SK-N-DZ (cell line): Measurements from ENCODE around the gene CCDC47.

Experiments
- DNase-seq: peaks from one replicate; pipeline ENCODE4 v3.0.0-alpha.2; 2015; ENCODE audit warnings: low spot score

Gene CCDC47

GRCh38 chr17:63785556-63785955 is 12.2 kb upstream of the CCDC47 start:
- DNase-seq = no peak

- no peak for DNase-seq
Measured at GRCh38 chr17:63783522-63783921, 10.1 kb upstream of the CCDC47 start.

GRCh38 chr17:63780928-63781327 is 7.5 kb upstream of the CCDC47 start:
- no peak for DNase-seq

- no peak for DNase-seq
Measured at GRCh38 chr17:63780507-63780906, 7.1 kb upstream of the CCDC47 start.

- no peak for DNase-seq
Measured at GRCh38 chr17:63775420-63775819, 2.0 kb upstream of the CCDC47 start.

GRCh38 chr17:63774969-63775265 is 1.5 kb upstream of the CCDC47 start:
- no peak for DNase-seq

- DNase-seq = peak; percentile 64
Measured at GRCh38 chr17:63774141-63774968, 958 bp upstream of the CCDC47 start, which contains the start of gene DDX42. Gene DDX42, plus strand, starts transcription at chr17:63774170. Its CDS starts 12,880 bp downstream, at chr17:63787050.

- peak; percentile 38 for DNase-seq
Measured at GRCh38 chr17:63772801-63773271, 561 bp downstream of the CCDC47 start.

GRCh38 chr17:63768433-63768832 is 5.0 kb downstream of the CCDC47 start:
- DNase-seq = no peak

- DNase-seq = no peak
Measured at GRCh38 chr17:63766754-63767153, 6.6 kb downstream of the CCDC47 start.

GRCh38 chr17:63764716-63765115 is 8.7 kb downstream of the CCDC47 start:
- no peak for DNase-seq

GRCh38 chr17:63762161-63763078 is 11.0 kb downstream of the CCDC47 start:
- no peak for DNase-seq

- DNase-seq = no peak
Measured at GRCh38 chr17:63760771-63761539, 12.4 kb downstream of the CCDC47 start.

- no peak for DNase-seq
Measured at GRCh38 chr17:63758428-63758827, 15.0 kb downstream of the CCDC47 start.

GRCh38 chr17:63754046-63754445 is 19.4 kb downstream of the CCDC47 start:
- no peak for DNase-seq

- DNase-seq = no peak
Measured at GRCh38 chr17:63753215-63753614, 20.2 kb downstream of the CCDC47 start.

GRCh38 chr17:63752707-63753106 is 20.7 kb downstream of the CCDC47 start:
- no peak for DNase-seq

- no peak for DNase-seq
Measured at GRCh38 chr17:63751806-63752205, 21.6 kb downstream of the CCDC47 start.

- DNase-seq = peak; percentile 98
Measured at GRCh38 chr17:63741408-63742173, 31.8 kb downstream of the CCDC47 start, which contains the start of gene STRADA. Gene STRADA, minus strand, starts transcription at chr17:63741799. Its CDS starts 13,430 bp downstream, at chr17:63728369.

GRCh38 chr17:63741143-63741407 is 32.3 kb downstream of the CCDC47 start:
- DNase-seq = no peak
